Ovary (tissue), 9 donors: Measurements from ENCODE around the gene ARHGEF37. TPM values are rescaled to one million over a fixed set of nuclear protein-coding genes. Genes with fewer than 3 reads are reported as not detected.

Experiments used
- DNase-seq, 5 donors: peaks; one replicate each; pipeline ENCODE4 v3.0.0-alpha.2; 2019 to 2020
- H3K27ac ChIP-seq, 2 donors: fragments of 200-600 bp; one replicate each; pipeline versions ENCODE4 v1.5.1 to v1.8.0; 2019 to 2022
- H3K27me3 ChIP-seq: fragments of 200-600 bp; one replicate; pipeline ENCODE4 v1.8.0; 2022
- H3K36me3 ChIP-seq: fragments of 200-600 bp; sonication (generic); one replicate; pipeline ENCODE4 v1.5.1; 2019
- H3K4me1 ChIP-seq: one replicate; pipeline ENCODE4 v1.8.1; 2013; ENCODE audit warnings: mild to moderate bottlenecking, moderate library complexity; ENCODE audit not compliant: insufficient read depth
- H3K4me3 ChIP-seq: fragments of 200-600 bp; sonication (generic); one replicate; pipeline ENCODE4 v1.5.1; 2017
- H3K9me3 ChIP-seq, 2 donors: fragments of 200-600 bp in 1 of 2; sonication (generic) in 1 of 2; one replicate each; pipeline versions ENCODE4 v1.5.1 to v1.8.1; 2013 to 2019; ENCODE audit warnings: mild to moderate bottlenecking in 1 of 2, moderate library complexity in 1 of 2
- EP300 ChIP-seq: sonication (generic); formaldehyde crosslinking; IDR thresholded peaks from one replicate; pipeline ENCODE4 v1.6.1; 2017; ENCODE audit warnings: antibody characterized with exemption
- POLR2A ChIP-seq: fragments of 450-650 bp; IDR thresholded peaks from one replicate; pipeline ENCODE4 v1.6.1; 2017; ENCODE audit warnings: antibody characterized with exemption, mild to moderate bottlenecking, moderate library complexity
- WGBS, 3 donors: extraction: QIAGEN DNeasy Blood & Tissue Kit in 1 of 3; methylation state at CpG; one replicate each; pipeline versions ENCODE4 v1.1.5 to v1.1.7; 2013 to 2017; 5-methylcytosine and 5-hydroxymethylcytosine counted together
- intact Hi-C, 4 donors: fragments of 100-400 bp; cut with DNase I; formaldehyde crosslinking; loops; one replicate each; pipeline versions ENCODE4 v1.11.0 to v1.15.1; 2022 to 2023
- polyA plus RNA-seq, 2 donors: library from polyadenylated mRNA; stranded (reverse); fragments of 200-250 nt in 1 of 2; fragments of 350-450 nt in 1 of 2; fragmentation: Illumina TruSeq in 1 of 2; extraction: RNeasy Lipid Tissue Mini Kit (QIAGEN cat#74804) in 1 of 2; gene quantifications; one replicate each; pipeline ENCODE4 v1.2.3, GENCODE V29; 2013 to 2014
- total RNA-seq, 7 donors: library from RNA; depleted of rRNA in 2 of 7; stranded (reverse); fragments of >200 nt in 2 of 7; fragmentation: NEBNext Ultra II Directional in 3 of 7; extraction: Animal tissue kit (Norgen Biotek cat#: 25700) in 3 of 7; gene quantifications; one replicate each; pipeline versions ENCODE4 v1.1.0 to v1.2.4, GENCODE V29; 2016 to 2023
- TF ChIP-seq, protein P1 (sequence below), 3 donors: fragments of 450-650 bp in 2 of 3; fragments of 200-600 bp in 1 of 3; IDR thresholded peaks; one replicate each; pipeline versions ENCODE4 v1.5.1 to v1.8.0; 2016 to 2022; ENCODE audit warnings: antibody characterized with exemption in 3 of 3, mild to moderate bottlenecking in 1 of 3
- donor health status: DM: no; HTN: no; CAD: no; lungs with moderate emphysema.
- donor health status: DM: no; HTN: no; CAD: no.
- donor health status: Bipolar disorder and iron deficiency.
- donor health status: DM: yes; HTN: yes; CAD: no.
- donor health status: DM: no; HTN: no; CAD: no.
- donor health status: DM: yes; HTN: yes; CAD: no.

ARHGEF37 gene
- total and polyA plus RNA-seq, 9 donors, result 4.1 to 9.9 (median 6.2) TPM

DNA sequence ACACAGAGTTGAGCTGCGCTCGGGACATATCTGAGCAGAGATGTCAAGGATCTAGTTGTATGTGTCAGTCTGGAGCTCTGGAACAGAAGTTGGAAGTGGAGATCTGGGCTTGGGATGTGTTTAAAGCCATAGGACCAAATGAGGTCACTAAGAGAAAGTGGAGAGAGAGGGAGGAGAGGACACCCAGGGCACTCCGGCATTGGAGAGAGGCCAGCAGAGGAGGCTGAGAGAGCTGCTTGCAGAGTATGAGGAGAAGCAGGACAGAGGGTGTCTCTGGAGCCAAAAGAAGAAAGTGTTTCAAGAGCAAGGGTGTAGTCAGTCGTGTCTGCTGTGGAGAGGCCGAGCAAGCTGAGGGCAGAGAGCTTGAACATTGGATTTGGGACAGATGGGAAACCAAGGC is 34.7 kb downstream of the ARHGEF37 start:
- no peak overlapping the region for H3K4me3 ChIP-seq
- no peak for TF ChIP-seq POLR2A
- TF ChIP-seq, protein P1, sequence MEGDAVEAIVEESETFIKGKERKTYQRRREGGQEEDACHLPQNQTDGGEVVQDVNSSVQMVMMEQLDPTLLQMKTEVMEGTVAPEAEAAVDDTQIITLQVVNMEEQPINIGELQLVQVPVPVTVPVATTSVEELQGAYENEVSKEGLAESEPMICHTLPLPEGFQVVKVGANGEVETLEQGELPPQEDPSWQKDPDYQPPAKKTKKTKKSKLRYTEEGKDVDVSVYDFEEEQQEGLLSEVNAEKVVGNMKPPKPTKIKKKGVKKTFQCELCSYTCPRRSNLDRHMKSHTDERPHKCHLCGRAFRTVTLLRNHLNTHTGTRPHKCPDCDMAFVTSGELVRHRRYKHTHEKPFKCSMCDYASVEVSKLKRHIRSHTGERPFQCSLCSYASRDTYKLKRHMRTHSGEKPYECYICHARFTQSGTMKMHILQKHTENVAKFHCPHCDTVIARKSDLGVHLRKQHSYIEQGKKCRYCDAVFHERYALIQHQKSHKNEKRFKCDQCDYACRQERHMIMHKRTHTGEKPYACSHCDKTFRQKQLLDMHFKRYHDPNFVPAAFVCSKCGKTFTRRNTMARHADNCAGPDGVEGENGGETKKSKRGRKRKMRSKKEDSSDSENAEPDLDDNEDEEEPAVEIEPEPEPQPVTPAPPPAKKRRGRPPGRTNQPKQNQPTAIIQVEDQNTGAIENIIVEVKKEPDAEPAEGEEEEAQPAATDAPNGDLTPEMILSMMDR (IDR thresholded peaks at IDR 0.05), result no peak
- no peak for TF ChIP-seq EP300
- H3K9me3 ChIP-seq, result no peaks in the 10 kb centered on the region
- no peak overlapping the region for H3K27ac ChIP-seq
- DNase-seq, result no peak
- no peaks in the 10 kb centered on the region for H3K36me3 ChIP-seq
- H3K4me1 ChIP-seq, result no peaks in the 10 kb centered on the region
- WGBS, 3 donors, result 50 to 65% (median 64%) methylated on average over 5 of the region's 5 CpGs
- no peaks in the 10 kb centered on the region for H3K27me3 ChIP-seq
- intact Hi-C loops, result no loop called here

- Histone ChIP-seq H3K4me1 (no peaks in the 10 kb centered on the region), H3K27me3 (no peaks in the 10 kb centered on the region), H3K9me3 (no peaks in the 10 kb centered on the region), H3K36me3 (no peaks in the 10 kb centered on the region), H3K4me3 (no peak overlapping the region), H3K27ac (no peak overlapping the region)
- WGBS, 3 donors, result 72 to 74% (median 72%) methylated on average over 3 of the region's 3 CpGs
- no peak for DNase-seq
- TF ChIP-seq EP300 (no peak), POLR2A (no peak)
- TF ChIP-seq, protein P1 (IDR thresholded peaks at IDR 0.05), result no peak
- intact Hi-C loops, result no loop called here
These were observed 35.5 kb downstream of the ARHGEF37 start for GRCh38 chr5:149616727-149617285.

- 85 to 93% (median 87%) methylated on average over 12 of the region's 12 CpGs for WGBS, 3 donors
- Histone ChIP-seq H3K27me3 (no peaks in the 10 kb centered on the region), H3K27ac (no peak overlapping the region), H3K4me3 (no peak overlapping the region), H3K9me3 (no peaks in the 10 kb centered on the region), H3K4me1 (no peaks in the 10 kb centered on the region), H3K36me3 (no peaks in the 10 kb centered on the region)
- TF ChIP-seq, protein P1 (IDR thresholded peaks at IDR 0.05), result no peak
- no peak for TF ChIP-seq EP300
- TF ChIP-seq POLR2A, result no peak
- intact Hi-C loops, result no loop called here
- DNase-seq, result no peak
These were observed 36.5 kb downstream of the ARHGEF37 start for GRCh38 chr5:149617760-149618306.

DNA sequence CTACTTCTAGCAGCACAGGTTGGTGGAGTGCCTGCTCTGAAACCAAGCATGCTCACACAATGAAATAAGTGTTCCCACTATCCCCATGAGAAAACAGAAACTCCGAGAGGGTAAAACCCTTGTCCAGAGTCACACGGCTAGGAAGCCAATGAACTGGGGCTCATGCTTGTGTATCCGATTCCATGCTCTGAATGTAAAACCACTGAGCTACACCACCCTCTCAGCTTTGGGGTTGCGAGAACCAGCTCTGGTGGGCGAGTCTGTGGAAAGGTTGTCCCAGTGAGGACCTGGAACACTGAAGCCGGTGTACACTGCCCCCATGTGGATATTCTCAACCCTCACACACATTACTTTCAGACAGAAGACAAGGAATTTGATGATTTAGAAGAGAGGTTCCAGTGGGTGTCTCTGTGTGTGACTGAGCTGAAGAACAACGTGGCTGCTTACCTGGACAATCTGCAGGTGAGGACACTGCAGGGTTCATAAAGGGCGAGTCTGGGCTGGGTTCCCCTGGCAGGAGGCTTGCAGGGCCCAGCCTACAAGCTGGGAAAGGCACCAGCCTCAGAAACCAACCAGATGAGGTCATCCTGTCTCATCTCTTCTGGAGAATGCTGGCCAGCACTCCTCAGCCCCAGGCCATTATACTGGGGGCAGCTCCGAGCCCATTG is 37.4 kb downstream of the ARHGEF37 start:
- intact Hi-C loops, result no loop called here
- H3K27ac ChIP-seq, result no peak overlapping the region
- no peaks in the 10 kb centered on the region for H3K9me3 ChIP-seq
- no peaks in the 10 kb centered on the region for H3K36me3 ChIP-seq
- H3K4me1 ChIP-seq, result no peaks in the 10 kb centered on the region
- TF ChIP-seq EP300 (no peak), POLR2A (no peak)
- TF ChIP-seq, protein P1 (IDR thresholded peaks at IDR 0.05), result peak in 2 of 3 donors; percentile 10 to 21
- 39 to 45% (median 43%) methylated on average over 9 of the region's 9 CpGs for whole genome bisulfite sequencing, 3 donors
- no peaks in the 10 kb centered on the region for H3K27me3 ChIP-seq
- peak in 1 of 5 donors; percentile 40 for DNase-seq
- no peak overlapping the region for H3K4me3 ChIP-seq
